ENCODE measurements around the gene EEFSEC.

EEFSEC gene

DNA sequence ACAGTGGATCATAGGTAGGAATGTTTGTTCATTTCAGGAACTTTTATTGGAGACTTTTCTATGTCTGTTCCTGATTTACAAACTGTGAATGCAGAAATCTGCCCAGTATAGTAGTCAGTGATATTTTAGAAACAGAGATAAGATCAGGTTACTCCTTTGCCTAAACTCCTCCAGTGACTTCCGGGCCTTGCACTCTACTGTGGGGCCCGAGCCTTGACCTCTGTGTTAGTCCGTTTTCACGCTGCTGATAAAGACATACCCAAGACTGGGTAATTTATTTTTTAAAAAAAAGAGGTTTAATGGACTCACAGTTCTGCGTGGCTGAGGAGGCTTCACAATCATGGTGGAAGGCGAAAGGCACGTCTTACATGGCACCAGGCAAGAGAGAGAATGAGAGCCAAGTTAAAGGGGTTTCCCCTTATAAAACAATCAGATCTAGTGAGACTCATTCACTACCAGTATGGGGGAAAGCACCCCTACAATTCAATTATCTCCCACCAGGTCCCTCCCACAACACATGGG lies 186.3 kb downstream of the EEFSEC start:
- DNase-seq: no peak

- DNase-seq: no peak
These were observed 187.1 kb downstream of the EEFSEC start for GRCh38 chr3:128340198-128340903.

- no peak for DNase-seq
These were observed 187.7 kb downstream of the EEFSEC start for GRCh38 chr3:128340904-128341555.

- DNase-seq: no peak
These were observed 188.5 kb downstream of the EEFSEC start for GRCh38 chr3:128341659-128342395.

DNA sequence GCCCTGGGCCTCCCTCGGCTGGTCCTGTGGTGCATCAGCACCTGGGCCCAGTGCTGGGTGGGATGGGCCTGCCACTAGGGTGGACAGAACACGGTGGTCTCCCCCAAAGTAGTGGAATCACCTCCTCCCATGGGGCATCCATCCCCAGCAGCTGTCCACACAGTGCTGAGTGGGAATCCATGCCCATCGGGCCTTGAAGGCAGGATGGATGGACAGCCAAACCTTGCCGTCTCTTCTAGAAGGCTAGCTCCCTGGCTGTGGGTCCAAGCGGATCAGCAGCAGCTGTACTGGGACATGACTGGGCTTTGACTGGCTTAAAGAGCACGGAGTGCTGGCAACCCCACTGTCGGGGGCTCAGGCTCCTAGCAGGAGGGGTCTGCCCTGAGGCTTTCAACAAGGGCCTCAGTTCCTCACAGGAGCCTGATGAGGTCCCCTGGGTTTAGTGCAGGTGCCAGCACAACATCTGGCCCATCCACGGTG lies 189.5 kb downstream of the EEFSEC start:
- no peak for DNase-seq

DNA sequence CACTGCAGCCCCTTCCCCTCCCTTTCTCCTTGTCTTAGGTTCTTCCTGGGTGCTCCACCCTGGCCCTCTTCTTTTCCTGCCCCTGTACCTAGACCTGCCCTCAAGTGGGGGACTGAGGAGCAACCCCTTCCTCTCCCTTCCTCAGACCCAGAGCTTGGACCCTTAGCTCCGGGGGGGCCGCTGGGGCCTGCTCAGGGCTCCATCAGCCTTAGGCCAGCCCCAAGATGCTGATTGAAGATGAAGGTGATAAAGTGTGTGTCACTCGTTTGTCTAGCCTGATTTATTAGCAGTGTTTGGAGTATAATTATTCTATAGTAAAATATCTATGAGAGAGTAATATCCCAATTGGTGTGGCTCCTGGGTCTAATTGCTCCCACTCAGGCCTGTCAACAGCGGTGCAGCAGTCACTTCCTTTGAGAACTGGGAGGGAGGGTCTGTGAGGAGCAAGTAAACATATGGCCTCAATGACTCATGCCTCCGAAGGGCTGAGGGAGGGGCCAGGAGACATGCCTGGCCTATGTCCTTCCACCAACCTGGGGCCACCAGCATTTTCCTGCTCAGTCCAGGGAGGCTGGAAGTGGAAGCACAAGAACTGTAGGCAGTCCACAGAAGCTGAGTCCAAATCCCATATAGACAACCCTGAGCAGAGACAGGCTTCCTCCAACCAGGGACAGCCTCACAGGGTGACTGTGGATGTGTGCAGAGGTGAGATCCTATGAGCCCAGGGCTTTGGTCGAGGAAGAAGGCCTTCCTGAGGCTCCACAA lies 190.2 kb downstream of the EEFSEC start:
- DNase-seq: peak; percentile 61

DNA sequence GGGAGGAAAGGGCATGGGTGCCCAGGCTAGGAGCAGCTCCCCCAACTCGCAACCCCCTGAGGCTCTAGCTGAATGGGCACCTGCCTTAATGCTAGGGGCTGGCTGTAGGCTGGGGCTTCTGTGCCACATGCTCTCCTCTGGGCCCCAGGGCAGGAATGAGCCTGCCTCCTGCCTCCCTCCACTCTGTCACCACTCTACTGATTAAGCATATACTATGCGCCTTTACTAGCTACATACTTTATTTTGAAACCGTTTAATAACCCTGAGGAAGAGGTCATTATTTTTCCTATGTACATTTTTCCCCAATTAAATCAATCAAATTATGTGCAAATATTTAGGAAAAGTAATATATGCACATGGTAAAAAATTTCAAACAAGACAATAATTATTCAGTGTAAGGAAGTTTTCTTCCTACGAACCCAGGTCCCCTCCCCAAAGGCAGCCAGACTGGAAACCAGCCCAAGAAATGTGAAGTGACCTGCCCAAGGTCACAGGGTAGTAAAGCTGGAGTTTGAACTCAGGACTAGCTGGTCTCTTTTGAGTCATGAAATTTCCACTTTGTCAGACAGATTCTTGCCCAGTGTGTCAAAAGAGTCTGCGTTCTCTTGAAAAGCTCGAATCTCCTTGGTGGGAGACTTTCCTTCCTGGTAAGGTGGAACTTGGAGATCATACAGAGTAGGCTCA lies 190.9 kb downstream of the EEFSEC start:
- no peak for DNase-seq

- no peak for DNase-seq
These were observed 191.9 kb downstream of the EEFSEC start for GRCh38 chr3:128345196-128345595.

DNA sequence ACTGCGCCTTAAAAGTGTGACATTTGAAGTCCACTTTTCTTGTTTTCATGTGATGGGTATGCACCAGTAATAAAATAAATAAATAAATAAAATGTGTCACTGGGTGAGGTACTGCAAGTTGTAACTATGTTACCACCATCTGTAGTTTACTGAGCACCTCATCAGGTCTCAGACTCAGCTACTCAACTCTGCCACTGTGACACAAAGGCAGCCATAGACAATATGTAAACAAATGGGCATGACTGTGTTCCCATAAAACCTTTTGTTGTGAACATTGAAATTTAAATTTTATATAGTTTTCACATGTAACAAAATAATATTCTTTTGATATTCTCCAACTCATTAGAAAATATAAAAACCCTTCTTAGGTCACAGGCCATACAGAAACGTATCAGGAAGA lies 193.3 kb downstream of the EEFSEC start:
- DNase-seq: no peak

DNA sequence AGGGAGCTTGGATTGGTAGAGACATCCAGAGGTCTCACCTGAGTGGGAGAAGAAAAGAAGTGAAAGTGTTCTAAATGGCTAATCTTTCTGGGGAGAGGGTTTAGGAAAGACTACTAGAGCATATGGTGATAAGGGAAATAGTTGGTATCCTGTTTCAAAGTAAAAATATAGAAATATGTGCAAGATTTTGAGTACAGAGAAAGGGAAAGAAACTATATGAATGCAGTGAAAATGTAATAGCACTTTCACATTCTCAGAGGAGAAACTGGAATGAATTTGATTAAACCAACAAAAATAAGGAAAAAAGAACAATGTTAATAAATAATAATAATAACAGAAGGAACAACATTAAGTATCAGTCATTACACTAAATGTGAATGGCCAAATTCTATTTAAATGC lies 194.0 kb downstream of the EEFSEC start:
- no peak for DNase-seq

DNA sequence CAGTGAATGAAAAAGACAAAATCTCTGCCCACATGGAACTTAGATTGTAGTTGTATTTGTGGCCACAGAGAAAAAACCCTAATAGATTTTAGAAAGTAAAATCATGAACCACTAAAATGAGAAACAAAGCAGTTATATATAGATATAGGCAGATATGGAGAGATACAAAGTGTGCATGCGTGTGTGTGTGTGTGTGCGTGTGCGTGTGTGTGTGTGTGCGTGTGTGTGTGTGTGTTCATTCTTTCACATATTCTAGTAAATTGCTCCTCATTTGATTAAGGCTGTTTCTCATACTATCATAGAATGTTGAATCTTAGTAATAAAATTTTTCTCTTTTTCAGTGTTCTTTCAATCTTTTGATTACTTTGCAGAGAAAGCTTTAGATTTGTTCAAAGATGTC lies 194.8 kb downstream of the EEFSEC start:
- DNase-seq: no peak

GRCh38 chr3:128348805-128349531 lies 195.7 kb downstream of the EEFSEC start:
- DNase-seq: peak; percentile 23

- DNase-seq: no peak
These were observed 196.8 kb downstream of the EEFSEC start for GRCh38 chr3:128349963-128350599.

DNA sequence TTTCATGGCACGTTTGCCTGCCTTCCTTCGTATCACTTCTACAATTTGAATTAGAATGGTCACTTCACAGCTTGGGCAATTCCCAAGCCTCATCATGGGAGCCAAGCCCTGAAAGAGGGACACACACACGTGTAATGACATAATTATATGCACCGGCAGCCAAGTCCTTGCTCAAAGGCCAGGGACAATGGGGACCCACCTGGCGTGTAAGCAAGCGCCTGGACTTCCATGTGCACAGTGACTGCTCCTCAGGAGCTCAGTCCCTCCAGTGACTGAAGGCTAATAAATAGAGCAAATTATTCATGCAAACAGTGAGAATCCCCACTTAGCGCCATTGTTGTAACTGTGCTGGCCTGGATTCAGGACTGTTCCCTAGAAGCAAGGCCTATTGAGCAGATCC lies 198.3 kb downstream of the EEFSEC start:
- DNase-seq: no peak

DNA sequence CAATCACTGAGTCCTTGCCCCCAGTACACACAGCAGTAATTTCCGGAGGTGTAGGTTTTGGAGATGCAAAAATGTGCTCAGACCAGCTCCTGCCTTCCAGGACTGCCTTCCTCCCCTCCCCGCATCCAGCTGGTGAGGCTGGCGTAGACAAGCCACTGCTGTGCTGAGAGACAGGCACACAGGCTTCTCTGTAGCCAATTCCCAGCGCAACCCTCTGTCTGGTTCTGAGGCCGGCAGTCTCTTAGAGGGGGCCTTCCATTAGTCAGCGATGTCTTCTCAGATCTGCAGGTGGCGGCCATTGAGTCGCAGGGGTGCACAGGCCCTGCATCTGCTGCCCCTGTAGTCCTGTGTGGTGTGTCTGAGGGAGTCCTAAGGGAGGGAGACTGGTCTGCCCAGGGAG lies 199.0 kb downstream of the EEFSEC start:
- no peak for DNase-seq

DNA sequence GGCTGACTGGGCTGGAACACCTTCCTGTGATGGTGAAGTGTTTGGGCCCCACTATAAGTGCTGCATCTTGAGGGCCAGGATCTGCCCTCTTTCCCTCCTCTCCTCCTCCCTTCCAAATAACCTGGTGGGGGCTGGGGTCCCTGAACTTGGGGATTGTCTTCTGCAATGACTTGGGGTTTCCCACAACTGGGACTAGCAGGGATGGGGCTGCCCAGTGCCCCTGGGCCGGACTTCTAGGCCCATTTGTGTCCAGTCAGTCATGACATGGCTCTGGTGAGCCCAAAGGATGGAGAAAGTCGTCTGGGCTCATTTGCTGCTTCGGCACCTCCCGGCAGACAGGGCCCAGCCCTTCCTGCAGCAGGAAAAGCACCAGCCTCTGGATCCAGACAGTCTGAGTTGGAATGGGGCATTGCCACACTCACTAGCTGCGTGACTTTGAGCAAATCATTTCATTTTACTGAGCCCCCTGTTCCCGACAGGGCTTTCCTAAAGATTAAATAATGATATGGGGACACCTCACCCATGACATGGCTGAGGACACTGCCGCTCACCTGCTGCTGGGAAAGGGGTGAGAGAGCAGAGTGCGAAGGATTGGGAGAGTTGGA lies 200.2 kb downstream of the EEFSEC start:
- DNase-seq: no peak

- DNase-seq: no peak
These were observed 200.9 kb downstream of the EEFSEC start for GRCh38 chr3:128353991-128354687.

DNA sequence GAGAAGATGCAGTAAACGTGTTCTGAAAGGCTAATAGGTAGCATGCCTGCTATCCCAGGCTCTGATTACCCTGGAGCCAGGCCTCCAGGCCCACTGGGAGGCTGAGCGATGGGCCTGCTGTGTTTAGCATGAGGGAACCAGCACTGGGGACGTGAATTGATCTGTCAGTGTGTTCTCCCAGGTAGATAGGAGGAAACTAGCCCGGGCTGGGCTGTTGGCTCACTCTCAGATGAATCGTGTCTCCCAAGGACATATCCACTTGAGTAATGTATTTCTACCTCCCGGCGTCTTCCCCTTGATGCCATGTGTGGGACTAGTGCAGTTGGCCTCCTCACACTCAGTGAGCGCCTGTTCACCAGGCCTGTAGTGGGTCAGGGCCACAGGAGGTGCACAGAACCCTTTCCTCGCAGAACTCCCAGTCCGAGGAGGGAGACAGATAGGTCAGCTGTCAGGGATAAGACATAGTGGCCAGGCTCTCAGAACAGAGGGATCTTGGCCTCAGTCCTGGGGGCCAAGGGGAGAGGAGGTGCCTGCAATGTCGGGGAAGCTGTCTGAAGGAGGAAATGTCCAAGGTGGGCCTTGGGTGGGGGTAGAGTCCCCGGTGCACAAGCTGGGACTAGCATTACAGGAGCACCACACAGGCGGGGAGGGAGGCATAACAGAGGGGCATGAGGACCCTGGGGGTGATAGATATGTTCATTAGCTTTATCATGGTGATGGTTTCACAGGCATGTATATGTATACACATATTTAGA lies 201.7 kb downstream of the EEFSEC start:
- DNase-seq: no peak

DNA sequence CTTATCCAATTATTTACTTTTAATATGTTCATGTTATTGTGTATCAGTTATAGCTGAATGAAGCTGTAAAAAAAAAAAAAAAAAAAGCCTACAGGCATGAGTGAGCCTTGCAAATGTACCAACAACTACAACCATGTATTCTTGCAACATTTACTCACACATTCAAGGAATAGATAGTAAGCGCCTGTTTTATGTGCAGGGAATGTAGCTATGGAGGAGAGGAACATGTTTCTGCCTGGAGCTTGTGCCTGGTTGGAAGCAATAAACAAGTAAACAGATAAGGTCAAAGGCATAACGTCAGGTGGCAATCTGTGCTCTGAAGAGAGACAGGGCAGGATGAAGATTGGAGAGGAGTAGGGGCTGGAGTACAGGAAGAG lies 202.2 kb downstream of the EEFSEC start:
- DNase-seq: no peak
